SKM-1 treated with dmso at 0.1 percent for 144 hours (cell line): Measurements from ENCODE around the gene THEMIS.
"Not testable (repeated sequence)": the region's sequence is repeated elsewhere in the genome, so short reads cannot be mapped to it uniquely, and the experiment has no call there.

Experiments used
- DNase-seq: peaks from one replicate; lab custom pipeline; 2025; ENCODE audit not compliant: unreplicated experiment; lab: John Stamatoyannopoulos, UW

THEMIS gene, protein sequence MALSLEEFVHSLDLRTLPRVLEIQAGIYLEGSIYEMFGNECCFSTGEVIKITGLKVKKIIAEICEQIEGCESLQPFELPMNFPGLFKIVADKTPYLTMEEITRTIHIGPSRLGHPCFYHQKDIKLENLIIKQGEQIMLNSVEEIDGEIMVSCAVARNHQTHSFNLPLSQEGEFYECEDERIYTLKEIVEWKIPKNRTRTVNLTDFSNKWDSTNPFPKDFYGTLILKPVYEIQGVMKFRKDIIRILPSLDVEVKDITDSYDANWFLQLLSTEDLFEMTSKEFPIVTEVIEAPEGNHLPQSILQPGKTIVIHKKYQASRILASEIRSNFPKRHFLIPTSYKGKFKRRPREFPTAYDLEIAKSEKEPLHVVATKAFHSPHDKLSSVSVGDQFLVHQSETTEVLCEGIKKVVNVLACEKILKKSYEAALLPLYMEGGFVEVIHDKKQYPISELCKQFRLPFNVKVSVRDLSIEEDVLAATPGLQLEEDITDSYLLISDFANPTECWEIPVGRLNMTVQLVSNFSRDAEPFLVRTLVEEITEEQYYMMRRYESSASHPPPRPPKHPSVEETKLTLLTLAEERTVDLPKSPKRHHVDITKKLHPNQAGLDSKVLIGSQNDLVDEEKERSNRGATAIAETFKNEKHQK

GRCh38 chr6:127900935-127901334 is at the start of gene THEMIS:
THEMIS (minus strand) TSS chr6:127901058; CDS start chr6:127900932, 126 bp downstream.
- DNase-seq = no peak

DNA sequence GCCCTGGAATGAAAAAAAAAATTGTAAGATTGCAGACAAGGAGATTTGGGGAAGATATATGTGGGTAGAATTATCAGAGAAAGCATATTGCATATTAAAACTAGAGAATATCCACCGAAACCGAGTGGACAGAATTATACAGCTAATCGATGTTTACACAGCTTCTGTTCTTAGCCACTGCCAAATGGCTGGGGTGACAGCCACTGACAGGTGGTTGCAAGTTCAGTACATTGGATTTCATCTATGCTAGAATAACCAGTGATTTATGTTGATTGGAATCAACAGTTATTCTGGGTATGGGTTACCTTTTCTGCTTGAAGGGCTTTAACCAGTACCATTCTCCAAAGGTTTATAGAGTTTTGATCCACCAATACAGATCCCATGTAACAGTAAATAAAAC is 48.4 kb upstream of the THEMIS start:
- DNase-seq = no peak

DNA sequence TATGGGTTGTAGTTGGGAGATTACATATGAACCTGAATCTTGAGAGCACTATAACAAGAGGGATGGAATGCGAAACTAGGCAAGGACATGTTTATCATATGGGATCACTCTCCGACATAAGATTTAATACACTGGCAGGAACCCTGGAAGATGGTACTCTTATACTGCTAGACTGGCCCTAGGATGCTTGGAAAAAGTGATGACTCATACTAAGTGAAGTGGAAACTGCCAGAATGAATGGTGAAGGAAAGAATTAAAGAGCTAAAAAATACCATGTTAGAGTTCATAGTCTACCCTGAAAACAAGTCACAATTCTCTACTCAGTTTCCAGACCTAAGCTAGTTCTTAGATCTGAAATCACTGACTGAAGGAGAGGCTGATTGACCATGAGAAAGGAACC is 45.5 kb upstream of the THEMIS start:
- no peak for DNase-seq

DNA sequence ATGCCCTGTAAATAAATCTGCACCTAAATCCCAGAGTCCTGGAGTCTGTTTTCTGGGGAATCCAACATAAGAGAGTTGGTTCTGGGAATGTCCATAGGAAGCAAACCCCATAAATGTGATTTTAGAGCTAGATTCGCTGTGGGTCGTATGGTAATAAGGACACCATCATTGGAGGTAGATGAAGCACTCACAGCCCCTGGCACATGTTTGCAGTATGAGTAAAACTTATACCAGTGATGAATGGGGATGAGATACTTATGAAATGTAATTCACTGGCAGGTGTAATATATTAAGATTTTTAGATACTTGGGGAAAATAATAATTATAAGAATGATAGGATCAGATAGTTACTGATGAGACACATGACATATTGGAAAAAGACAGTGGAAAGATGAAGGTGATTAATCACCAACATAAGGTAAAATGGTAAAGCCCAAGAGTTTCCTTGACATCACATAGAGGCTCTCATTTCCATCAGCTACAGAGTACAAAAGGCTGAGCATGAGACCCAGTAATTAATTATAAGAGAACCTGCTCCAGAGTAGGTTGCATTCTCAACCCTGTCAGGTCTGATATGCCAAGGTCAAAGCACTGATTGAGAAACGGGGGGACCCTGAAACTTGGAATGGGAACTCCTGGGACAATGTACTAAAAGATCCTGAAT is 44.7 kb upstream of the THEMIS start:
- no peak for DNase-seq

DNA sequence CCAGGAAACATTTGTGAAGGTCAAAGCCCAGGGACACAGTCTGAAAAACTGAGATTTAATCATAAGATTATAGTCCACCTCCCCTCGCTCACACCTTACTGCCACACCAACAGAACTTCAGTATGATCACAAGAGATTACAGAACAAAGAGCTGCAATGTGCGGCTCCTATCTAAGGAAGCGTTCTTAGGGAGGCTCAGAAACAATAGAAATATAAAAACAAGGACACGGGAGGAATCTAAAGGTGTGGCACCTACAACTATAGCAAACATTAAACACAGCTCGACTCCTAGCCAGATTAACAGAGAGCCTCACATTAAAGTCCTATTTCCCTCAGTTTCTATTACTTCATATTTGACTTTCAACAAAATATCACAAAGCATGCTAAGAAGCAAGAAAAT is 40.4 kb upstream of the THEMIS start:
- DNase-seq = no peak

DNA sequence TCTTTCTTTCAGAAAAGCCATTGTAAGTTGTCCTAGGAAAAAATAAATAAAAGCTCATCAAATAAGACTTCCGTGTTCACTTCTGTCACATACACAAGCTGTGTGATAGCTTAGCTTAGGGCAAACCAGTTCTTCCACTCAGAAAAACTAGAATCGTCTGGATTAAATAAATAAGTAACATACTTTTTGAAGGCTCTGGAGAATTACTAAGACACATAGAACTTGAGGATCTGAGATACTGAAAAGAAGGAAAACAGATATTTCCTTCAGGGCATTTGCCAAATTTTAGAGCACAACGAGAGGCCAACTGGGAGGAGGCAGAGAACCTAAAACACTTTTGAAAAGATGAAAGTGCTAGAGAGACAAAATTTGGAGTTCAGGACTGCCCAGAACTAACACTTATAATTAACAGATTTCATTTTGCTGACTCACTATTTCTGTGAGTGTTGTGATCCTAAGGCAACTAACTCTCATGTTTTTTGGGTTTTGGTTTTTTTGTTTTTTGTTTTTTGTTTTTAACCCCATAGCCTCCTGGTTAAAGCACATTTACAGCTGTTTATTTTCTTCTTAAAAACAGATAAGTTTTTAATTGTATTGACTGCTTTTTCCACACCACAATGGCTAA is 38.7 kb upstream of the THEMIS start:
- no peak for DNase-seq

GRCh38 chr6:127938701-127939100 is 37.8 kb upstream of the THEMIS start:
- DNase-seq = no peak

GRCh38 chr6:127937747-127938146 is 36.9 kb upstream of the THEMIS start:
- DNase-seq = no peak

DNA sequence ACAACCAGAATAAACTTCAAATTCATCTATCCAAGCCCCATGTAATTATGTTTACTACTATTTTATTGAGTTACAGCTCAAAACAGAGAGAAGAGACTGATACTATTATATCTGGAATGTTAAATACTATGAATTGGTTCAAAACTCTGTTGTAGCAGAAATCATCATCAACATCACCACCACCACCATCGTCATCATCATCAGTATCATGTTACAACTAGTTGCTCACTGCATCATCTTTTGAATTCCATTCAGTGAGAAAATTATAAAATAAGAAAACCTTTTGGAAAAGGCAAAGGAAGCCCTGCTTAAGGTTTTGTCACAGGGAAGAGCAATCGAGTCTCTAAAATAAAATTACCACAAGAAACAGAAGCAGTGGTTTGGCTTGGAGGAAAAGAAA is 36.2 kb upstream of the THEMIS start:
- no peak for DNase-seq

DNA sequence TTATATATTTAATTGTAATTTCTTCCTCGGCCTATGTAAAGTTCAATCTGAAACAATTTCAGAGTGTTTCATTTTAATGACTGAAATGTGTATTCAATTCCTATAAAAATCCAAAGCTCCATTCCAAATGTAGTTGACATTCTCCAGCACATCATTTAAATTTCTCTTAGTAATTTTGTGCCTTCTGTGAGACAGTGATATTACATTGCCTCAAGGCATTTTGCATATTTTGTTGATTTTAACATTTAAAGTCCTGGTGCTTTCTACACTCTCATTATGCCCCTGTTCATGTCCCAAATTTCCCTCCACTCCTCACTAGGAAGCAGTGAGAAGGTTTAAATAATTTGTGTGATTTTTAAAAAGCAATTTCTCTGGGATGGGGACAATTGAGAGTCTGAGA is 34.1 kb upstream of the THEMIS start:
- DNase-seq = no peak

DNA sequence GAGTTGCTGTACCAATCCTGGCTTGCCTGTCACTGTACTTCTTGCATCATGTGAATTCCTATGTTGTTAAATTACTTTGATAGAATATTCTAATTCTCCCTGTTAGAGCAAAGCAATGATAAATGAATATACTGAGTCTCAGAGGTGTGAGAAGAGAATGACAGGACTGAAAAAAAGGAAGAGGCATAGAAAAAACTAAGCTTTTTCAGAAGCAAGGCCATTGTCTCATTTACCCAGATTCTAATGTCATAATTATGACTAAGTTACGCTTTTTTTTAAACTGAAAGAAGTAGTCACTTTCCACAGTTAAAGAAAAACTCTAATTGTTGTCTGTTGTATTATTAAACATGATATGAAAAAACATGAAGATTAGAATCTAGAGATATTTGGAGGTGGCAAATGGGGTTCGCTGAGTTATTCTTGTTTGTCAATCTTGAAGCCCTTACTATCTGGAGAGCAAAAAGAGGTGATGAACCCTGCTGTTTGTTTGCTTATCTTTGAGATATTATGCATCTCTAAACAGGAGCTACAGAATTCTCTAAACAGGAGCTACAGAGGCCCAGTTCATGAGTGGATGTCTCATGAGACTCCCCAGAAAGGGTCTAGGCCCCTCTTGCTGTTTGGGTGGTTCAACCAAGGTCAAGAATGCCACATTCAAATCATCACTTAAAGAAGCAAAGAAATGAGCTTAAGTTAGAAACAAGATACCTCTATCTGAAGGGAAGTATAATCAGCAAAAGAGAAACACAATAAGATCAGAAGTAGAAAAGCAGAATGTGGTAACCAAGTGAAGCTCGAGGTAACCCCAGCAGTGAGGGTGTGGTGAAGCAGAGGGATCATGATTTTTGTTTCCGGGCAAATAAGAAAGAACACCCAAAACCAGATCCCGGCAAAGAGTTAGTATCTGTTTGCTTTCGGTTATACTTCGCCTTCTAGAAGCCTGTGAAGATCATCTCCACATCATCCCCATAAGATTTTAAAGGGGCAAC is 33.3 kb upstream of the THEMIS start:
- no peak for DNase-seq

DNA sequence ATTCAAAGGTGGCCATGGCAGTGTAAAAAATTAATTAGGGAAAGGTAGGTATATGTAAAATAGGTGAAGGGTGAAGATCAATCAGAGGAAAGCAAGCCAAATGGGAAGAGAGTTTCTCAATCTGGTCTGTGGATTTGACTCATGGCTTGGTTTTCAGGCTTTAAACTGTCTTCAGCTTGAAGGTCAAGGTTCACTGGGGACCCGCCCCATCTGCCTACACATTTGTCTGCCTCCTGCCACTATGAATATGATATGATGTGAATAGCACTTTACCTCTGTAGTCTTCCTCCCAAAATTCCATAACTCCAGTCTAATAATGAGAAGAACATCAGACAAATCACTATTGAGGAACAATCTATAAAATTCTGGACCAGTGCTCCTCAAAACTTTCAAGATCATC is 32.3 kb upstream of the THEMIS start:
- no peak for DNase-seq

- DNase-seq = no peak
Measured at GRCh38 chr6:127932708-127933107, 31.9 kb upstream of the THEMIS start.

- DNase-seq = not testable (repeated sequence)
Measured at GRCh38 chr6:127926441-127926840, 25.6 kb upstream of the THEMIS start.

DNA sequence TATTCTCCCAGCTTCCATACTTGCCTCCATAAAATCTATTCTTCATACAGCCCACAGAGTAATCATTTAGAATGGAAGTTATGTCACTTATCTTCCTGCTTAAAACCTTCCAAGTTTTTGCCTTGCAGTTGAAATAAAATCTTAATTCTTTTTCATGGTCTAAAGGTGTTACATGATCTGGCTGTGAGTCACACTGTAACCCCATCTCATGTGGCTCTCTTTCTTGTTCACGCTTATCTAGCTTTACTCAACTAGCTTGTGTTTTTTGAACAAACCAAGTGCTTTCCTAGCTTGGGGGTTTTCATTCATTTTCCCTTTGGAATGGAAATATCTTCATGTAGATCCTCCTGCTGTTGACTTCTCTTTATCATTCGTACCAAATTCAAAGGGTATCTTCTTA is 23.6 kb upstream of the THEMIS start:
- DNase-seq = no peak

- DNase-seq = no peak
Measured at GRCh38 chr6:127924031-127924430, 23.2 kb upstream of the THEMIS start.

- DNase-seq = no peak
Measured at GRCh38 chr6:127923135-127923534, 22.3 kb upstream of the THEMIS start.

DNA sequence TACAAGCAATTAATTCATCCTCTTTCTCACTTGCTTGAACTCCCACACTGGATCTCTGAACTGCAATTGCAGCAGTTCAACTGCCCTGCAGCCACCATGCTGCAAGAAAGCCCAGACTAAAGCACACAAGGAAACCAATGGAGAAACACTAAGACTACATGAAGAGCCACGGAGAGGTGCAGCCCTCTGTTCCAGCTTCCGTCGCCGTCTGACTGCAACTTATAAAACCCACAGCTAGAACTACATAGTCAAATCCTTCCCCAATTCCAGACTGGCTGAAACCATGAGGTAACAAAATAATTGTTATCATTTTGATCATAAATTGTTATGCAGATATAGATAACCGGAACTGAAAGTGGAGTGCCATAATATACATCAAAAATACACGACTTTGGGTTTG is 21.1 kb upstream of the THEMIS start:
- no peak for DNase-seq

- no peak for DNase-seq
Measured at GRCh38 chr6:127920804-127921203, 19.9 kb upstream of the THEMIS start.
